Measurements from ENCODE around the gene INPP5A.

DNA sequence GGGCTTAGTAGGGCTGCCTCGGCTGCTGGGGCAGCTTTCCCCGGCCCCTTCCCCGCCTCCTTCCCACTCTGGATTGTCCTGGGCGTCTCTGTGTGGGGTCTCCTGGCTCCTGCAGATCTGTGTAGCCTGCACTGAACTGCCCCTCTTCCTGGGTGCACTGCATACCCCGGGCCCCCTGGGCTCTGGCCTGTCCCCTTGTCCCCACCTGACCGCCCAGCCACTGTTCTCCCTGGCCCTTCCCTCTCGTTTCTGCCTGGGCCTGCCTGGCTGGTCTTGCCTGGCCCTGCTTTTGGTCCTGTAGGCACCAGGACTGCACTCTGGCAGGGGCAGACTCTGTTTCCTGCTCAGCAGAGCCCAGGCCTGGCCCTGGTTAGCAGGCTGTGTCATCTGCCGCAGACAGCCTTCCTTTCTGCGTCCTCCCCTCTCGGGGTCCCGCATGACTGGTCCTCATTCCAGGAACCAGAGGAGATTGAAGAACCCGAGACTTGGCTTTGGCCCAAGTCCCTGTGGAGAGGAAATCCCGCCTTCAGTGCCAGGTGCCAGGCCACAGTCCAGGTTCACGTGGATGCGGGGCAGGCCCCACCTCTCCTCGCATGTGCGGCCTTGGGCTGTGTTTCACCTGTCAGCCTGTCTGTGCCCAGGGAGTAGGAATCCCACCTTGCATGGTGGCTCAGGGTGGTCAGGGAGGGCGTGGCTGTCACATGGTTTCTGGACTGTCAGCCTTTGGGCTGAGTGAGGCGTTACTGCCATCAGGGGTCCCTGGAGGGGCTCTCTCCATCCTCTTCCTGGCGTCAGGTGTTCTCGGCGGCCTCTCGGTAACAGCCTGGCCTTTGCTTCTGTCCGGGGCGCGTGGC, 9.2 kb downstream of the INPP5A start:
- TF ChIP-seq, protein P1, sequence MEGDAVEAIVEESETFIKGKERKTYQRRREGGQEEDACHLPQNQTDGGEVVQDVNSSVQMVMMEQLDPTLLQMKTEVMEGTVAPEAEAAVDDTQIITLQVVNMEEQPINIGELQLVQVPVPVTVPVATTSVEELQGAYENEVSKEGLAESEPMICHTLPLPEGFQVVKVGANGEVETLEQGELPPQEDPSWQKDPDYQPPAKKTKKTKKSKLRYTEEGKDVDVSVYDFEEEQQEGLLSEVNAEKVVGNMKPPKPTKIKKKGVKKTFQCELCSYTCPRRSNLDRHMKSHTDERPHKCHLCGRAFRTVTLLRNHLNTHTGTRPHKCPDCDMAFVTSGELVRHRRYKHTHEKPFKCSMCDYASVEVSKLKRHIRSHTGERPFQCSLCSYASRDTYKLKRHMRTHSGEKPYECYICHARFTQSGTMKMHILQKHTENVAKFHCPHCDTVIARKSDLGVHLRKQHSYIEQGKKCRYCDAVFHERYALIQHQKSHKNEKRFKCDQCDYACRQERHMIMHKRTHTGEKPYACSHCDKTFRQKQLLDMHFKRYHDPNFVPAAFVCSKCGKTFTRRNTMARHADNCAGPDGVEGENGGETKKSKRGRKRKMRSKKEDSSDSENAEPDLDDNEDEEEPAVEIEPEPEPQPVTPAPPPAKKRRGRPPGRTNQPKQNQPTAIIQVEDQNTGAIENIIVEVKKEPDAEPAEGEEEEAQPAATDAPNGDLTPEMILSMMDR (conservative IDR thresholded peaks at IDR 0.05; ENCODE audit: low read depth, low read length) = no peak
- TF ChIP-seq EZH2 (IDR thresholded peaks at IDR 0.05; ENCODE audit: low read length, unreplicated experiment) (no peak), EZH2phosphoT487 (IDR thresholded peaks at IDR 0.05; ENCODE audit: borderline replicate concordance, low read length) (no peak)

Data from PC-3 (cell line).